NCI-H69 (cell line): Measurements from ENCODE around the gene CSRNP3.

Experiments
- DNase-seq: peaks from one replicate; lab custom pipeline; 2025; lab: John Stamatoyannopoulos, UW

CSRNP3 gene

DNA sequence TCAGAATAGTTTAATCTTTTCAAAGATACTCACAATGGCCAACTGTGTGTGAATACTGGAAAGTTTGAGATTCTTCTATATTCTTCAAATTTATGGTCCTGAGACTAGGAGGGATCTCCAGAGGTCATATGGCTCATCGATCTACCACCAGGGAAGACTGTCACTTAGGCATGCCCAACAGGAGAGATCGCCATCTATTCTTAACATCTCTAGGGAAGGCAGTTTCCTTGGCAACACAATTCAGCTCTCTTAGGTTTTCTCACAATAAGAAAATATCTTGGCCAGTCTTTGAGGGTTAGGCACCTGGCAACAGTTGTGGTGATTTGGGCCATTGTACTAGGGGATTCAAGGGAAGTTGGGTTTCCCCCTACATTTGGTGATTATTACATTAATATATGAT lies 217.3 kb downstream of the CSRNP3 start:
- DNase-seq = no peak

DNA sequence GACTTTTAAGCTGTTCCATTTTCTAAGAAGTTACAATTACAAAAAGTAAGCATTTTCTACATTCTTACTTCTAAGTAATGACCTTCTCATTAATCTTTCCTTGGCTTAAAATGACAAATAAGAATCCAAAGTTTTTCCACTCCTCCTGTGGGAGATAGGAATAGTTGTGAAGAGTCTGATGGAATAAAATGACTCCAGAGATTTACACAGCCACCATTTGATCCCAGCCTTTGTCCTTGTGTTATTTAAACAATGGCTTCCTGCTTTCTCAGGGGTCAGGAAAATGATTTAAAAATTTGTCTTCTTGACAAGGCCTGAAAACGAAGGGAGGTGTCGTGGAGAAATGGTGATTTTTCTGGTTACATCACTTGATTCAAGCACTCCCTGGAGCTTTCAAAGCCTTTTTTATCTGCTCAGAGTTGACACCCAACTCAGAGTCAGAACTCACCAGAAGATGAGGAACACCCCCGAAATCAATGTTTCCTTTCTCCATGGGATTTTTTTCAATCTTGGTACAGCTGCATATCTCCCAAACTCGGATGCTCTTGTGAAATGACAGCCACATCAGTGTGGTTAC lies 218.0 kb downstream of the CSRNP3 start:
- no peak for DNase-seq

DNA sequence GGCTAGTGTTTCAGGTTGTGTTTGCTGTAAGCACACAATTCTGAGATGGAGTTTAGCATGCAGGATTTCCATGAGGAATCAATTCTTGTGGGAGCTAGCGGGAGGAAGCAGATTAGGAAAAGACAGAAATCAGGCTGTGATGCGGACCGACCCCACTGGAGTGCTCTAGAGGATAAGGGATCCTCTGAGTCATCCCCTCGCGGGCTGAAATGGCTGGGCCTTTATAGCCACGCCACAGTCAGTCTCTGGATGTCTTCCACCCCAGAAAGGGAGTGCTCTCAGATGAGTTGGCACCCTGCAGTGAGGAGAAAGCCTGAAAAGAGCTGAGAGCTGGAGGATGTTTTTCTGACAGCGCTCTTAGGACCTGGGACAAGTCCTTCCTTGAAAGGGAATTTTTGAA lies 222.1 kb downstream of the CSRNP3 start:
- DNase-seq = no peak

DNA sequence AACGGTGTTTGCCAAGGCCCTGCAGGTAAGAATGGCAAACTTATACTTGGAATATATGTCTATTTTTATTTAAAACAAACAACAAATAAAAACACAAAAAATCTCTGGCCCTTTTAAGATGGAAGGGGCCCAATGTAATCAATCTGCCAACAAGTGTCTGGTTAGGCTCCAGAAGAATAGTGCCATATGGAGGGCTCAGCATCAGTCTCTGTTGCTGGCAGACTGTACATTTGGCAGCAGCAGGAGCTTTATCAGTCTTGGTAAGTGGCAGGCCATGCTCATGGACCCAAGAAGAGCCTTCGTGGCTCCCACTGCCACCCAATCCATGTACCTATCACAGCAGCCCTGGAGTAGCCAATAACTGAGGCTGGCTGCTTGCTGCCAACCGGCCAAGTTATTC lies 223.4 kb downstream of the CSRNP3 start:
- DNase-seq = no peak

DNA sequence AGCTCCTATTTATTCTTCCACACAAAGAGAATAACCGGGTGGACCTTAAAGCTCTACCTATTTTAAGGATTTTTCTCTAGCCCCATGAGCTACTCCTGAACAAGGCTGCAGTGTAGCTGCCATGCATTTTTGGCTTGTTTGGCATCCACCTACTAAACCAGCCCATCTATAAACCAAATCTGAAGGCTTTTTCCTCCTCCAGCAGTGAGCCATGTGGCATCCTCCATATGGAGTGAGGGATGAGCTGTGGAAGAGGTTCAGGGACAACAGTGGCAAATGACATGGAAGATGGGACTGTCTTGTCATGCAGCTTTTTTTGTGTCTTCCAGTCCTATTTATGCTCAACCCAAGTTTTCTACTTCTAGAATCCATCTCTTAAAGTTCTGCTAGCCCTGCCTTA lies 224.3 kb downstream of the CSRNP3 start:
- DNase-seq = no peak

DNA sequence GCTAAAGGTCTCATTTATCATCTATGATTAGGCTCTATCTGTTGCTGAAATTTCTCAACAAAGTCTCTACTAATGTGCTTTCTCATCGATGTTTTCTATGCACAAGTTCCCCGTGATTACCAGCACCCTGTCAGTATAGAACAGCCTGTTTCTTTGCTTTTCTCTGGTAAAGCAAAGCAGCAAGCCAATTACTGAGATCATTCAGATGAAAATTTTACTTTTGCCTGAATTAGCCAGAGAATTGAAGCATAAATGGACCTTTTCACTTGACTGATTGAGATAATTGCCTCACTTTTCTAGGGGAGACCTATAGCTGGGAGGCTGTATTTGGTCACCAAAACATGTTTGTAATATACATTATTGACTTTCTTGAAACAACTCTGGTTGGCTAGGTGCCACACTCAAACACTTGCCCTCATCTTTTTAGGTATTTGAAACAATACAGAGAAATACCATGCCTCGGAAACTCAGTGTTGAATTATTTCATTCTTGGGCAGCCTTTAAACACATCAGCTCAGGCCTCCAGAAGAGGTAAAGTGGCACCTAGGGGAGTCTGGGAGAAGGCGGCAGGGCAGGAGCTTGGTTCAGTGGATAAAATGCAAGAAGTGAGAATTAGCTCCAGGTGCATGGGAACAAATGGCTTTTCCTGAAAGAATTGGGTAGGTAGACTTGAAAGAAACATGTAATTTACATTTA lies 228.4 kb downstream of the CSRNP3 start:
- DNase-seq = no peak

DNA sequence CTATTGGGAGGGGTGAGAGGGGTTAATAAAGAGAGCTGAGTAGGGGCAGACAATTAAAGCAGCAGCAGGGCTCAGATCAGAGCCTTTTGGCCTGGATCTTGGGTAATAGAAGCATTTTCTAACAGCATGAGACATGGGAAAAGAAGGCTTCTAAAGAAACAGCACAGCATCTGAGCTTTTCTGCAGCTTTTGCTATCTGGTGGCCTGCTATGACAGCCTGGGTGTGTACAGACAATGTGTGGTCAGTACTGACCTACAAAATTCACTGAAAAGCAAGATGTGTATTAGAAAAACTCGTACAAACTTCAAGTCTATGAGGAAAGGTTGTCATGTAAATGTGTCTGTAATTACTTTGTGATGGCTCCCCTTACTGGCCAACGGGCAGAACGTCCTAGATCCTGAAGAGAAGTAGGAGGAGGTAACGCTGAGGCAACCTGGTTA lies 229.0 kb downstream of the CSRNP3 start:
- no peak for DNase-seq

DNA sequence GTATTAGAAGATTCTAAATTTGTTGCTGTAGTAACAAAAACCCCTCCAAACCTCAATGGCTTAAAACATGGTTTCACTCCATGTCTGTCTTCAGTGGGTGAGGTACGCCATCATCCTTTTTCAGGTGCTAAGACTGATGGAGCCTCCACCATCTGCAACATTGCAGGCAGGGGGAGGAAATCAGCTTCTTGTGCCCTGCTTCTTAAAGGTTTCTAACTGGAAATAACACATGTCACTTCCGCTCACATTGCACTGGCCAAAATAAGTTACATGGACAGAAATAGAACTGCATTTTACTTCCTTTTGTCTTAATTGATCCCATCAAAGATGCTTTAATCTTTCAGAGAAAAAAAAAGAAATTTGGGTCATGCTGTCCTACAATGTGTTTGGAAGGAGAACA lies 230.4 kb downstream of the CSRNP3 start:
- no peak for DNase-seq

DNA sequence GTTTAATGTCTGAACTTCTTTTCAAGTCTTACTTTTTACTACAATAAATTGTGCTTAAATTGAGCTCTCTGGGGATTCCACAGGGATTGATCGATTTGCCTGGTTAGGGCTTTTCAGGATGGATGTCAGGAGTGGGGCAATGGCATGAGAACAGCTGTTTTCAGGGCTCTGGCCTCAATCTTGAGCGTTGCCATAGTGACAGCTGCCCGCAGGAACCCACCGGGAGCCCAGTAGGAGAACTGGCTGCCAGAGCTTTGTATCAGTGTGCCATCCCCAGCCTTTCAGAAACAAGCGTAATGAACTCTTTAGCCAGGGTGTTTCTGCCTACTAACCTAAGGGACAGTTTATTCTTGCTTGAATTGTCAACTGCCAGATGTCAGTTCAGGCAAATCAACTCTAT lies 231.0 kb downstream of the CSRNP3 start:
- no peak for DNase-seq

DNA sequence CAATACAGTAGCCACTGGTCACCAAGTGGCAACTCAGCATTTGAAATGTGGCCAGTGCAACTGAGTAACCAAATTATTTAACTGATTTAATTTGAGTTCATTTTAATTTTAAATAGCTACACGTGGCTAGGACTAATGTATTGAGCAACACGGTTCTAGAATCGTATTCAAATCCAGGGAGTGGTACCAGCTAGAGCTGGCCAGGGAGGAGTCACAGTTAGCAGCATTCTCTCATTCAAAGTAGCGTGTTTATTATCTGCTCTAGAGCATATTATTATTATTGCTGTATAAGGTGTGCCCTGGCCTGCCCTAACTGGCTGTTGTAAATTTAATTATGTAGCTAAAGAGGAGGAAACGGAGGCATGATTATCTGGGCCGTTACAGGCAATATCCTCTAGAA lies 231.6 kb downstream of the CSRNP3 start:
- DNase-seq = no peak

DNA sequence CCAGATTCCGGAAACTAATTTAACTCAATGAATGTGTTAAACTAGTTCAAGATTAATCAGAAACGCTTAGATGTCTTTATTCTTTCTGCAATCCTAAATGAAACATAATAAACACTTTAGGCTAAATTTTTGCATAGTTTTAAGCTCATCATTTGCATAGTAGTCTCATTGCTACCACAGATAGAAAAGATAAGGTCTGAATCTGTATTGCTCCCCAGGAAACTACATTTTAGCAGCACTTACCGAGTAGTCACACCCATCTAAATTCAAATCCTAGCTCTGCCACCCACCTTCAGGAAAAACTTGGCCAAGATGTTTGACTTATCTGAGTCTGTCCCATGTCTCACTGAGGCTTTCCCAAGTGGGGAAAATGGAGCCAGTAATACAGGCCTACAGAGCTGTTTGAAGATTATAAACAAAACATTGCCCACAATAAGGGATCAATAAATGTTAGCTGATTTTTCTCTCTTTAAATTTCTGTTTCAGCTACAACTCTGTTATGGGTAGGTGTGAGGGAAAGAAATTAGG lies 237.5 kb downstream of the CSRNP3 start:
- DNase-seq = no peak

DNA sequence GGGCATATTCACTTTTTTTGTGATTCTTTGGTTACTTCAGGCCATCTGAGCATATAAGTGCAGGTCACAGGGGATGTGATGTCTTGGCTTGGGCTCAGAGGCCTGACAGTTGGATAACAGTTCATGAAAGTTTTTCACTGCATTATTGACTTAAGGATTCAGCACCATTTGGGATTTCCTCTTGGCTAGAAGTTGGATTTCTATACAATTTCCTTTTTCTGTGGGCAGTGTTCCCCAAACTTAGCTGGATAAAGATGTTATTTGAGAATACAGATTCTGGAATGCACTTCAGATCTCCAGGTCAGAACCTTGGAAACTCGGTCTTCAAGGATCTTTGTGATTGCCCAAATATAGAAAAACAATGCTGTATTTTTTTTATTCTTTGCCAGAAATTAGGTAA lies 246.6 kb downstream of the CSRNP3 start:
- DNase-seq = no peak

DNA sequence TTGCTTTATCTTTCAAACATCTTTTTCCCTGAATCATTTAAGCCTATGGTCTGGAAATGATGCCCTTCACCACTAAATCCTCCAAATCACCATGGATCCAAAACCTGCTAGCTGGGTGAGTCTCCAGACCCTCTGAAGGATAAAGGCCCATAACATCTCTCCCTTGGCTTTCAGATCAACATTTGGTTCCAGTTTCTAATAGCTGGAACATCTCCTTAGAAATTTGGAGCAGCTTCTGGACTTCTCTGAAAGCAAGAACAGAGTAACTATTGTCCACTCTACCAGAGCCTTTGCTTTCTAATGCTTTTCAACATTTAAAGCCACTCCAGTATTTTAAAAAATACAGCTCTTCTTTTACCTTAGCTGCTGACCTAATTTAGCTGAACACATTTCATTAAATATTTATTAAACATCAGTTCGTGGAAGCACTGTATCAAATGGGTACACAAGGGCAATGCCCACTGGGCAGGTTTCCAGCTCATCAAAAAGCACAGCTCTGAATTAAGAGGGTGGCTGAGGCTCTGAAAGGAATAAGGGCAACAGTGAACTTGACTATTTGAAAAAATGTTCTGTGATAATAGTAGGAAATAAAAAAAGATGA lies 249.2 kb downstream of the CSRNP3 start:
- DNase-seq = no peak

DNA sequence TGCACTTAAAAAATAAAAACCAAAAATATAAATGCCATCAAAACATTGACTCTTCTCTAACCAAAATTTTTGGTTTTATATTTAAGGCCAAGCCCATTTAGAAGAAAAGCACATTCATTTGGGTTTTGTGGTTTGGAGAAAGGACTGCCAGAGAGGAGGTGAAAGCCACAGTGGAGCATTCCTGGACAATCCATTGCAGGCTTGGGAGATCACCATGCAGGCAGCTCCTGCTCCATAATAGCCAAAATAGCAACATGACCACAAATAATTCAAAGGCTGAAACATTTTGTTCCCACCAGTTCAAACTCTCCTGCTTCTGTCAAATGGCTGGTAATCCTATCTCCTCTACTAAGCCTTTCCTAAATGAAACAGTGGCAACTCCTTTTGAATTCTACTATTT lies 251.0 kb downstream of the CSRNP3 start:
- no peak for DNase-seq

DNA sequence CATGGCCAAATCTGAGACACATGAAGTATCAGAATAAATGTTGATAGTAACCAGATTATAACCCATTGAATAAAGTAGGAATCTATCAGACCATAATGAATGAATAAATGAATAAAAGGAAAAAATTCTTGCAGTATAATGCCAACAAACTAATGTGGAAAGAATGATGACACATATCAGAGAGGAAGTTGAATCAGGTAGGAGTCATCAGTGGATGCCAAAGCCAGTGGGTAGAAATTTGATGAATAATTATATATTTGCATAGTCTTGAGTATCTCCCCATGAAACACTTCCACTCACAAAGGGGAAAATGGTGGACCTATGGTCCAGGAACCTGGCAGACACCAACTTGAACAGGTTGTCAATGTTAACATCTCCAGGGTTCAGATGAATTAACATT lies 255.9 kb downstream of the CSRNP3 start:
- DNase-seq = no peak
